HEK293T (cell line): Measurements from ENCODE around the gene KIAA1328.

Experiments
- FOXM1 ChIP-seq: fragments of 450-650 bp; IDR thresholded peaks from 2 replicates; pipeline ENCODE4 v1.6.1; 2017; ENCODE audit warnings: mild to moderate bottlenecking, borderline replicate concordance
- L3MBTL2 ChIP-seq: fragments of 450-650 bp; conservative IDR thresholded peaks from 2 replicates; pipeline ENCODE4 v1.6.1; 2016; ENCODE audit warnings: mild to moderate bottlenecking
- SP1 ChIP-seq: fragments of 450-650 bp; IDR thresholded peaks from 2 replicates; pipeline ENCODE4 v1.6.1; 2017
- SUZ12 ChIP-seq: fragments of 450-650 bp; IDR thresholded peaks from 2 replicates; pipeline ENCODE4 v1.6.1; 2016; ENCODE audit warnings: mild to moderate bottlenecking
- TARDBP ChIP-seq: fragments of 450-650 bp; IDR thresholded peaks from 2 replicates; pipeline ENCODE4 v1.6.1; 2016

DNA sequence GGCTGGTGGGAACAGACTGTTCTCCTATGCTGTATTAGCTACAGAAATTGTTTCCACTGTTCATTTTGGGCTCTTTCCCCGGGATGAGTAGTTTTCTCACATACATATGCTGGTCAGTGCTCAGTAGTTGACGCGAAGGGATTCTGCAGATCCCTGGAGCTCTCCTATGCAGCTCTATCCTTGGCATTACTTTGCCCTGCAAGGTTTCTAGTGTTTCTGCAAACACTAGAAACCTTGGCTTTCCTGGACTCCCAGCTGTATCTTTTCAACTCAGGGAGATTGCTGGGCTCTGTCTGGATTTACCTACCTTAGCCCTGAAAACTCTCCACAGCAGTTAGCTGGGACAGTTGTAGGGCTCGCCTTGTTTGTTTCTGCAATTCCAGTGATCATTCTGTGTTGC is 10.9 kb downstream of the KIAA1328 start:
- no peak for TF ChIP-seq TARDBP
- TF ChIP-seq SUZ12: no peak
- no peak for TF ChIP-seq L3MBTL2
- no peak for TF ChIP-seq SP1
- no peak for TF ChIP-seq FOXM1
